Right lobe of liver (tissue), 4 donors: Measurements from ENCODE around the gene TAS2R46.
"Not testable (repeated sequence)": the region's sequence is repeated elsewhere in the genome, so short reads cannot be mapped to it uniquely, and the experiment has no call there.

ENCODE experiments used
- POLR2A ChIP-seq: fragments of 450-650 bp; IDR thresholded peaks from one replicate; pipeline ENCODE4 v1.6.1; 2017; ENCODE audit warnings: antibody characterized with exemption, mild to moderate bottlenecking
- TF ChIP-seq, protein P1 (sequence below), 4 donors: fragments of 200-600 bp in 3 of 4; fragments of 450-650 bp in 1 of 4; IDR thresholded peaks; one replicate each; pipeline versions ENCODE4 v1.5.1 to v1.8.0; 2016 to 2022; ENCODE audit warnings: antibody characterized with exemption in 4 of 4, mild to moderate bottlenecking in 2 of 4
- donor health status: DM: no; HTN: no; CAD: no.
- donor health status: DM: no; HTN: no; CAD: no.
- donor health status: DM: no; HTN: yes; CAD: no.

GRCh38 chr12:11033959-11034358 lies 28.1 kb downstream of the TAS2R46 start:
- TF ChIP-seq, protein P1, sequence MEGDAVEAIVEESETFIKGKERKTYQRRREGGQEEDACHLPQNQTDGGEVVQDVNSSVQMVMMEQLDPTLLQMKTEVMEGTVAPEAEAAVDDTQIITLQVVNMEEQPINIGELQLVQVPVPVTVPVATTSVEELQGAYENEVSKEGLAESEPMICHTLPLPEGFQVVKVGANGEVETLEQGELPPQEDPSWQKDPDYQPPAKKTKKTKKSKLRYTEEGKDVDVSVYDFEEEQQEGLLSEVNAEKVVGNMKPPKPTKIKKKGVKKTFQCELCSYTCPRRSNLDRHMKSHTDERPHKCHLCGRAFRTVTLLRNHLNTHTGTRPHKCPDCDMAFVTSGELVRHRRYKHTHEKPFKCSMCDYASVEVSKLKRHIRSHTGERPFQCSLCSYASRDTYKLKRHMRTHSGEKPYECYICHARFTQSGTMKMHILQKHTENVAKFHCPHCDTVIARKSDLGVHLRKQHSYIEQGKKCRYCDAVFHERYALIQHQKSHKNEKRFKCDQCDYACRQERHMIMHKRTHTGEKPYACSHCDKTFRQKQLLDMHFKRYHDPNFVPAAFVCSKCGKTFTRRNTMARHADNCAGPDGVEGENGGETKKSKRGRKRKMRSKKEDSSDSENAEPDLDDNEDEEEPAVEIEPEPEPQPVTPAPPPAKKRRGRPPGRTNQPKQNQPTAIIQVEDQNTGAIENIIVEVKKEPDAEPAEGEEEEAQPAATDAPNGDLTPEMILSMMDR (IDR thresholded peaks at IDR 0.05) = not testable (repeated sequence)
- not testable (repeated sequence) for TF ChIP-seq POLR2A
